ENCODE measurements around the gene LOXHD1.

GRCh38 chr18:46435031-46435430 lies 222.0 kb downstream of the LOXHD1 start:
- TF ChIP-seq CTCF (IDR thresholded peaks at IDR 0.05) (no peak), EZH2 (IDR thresholded peaks at IDR 0.05; ENCODE audit: borderline replicate concordance, insufficient read depth, low read depth, low read length, poor library complexity, severe bottlenecking) (no peak)

Measured in B cell (primary cell).